ENCODE measurements around the gene LPAR1. TPM values are rescaled to one million over a fixed set of nuclear protein-coding genes. Genes with fewer than 3 reads are reported as not detected.

LPAR1 gene
- polyA plus RNA-seq, 3 donors = 15.1 to 18.1 (median 17.5) TPM

- H3K27me3 ChIP-seq (ENCODE audit: control insufficient read depth in 2 of 2, insufficient read depth in 2 of 2, low read length in 2 of 2) = no peaks in the 10 kb centered on the region
- intact Hi-C loops (cut with micrococcal nuclease) = no loop called here
- H3K79me2 ChIP-seq (ENCODE audit: insufficient read depth, low read length) = no peaks in the 10 kb centered on the region
- no peaks in the 10 kb centered on the region for H3K36me3 ChIP-seq (replicated peaks in 1 of 2; ENCODE audit: control insufficient read depth in 1 of 2, insufficient read depth in 2 of 2, low read length in 2 of 2)
- no peak overlapping the region for H3K9ac ChIP-seq (ENCODE audit: insufficient read depth, low read length, poor library complexity, severe bottlenecking)
- Mint-ChIP-seq H3K27me3 (ENCODE audit: low read depth in 3 of 3) (peaks cover 0 to 2% (median 2%) of the 10 kb centered on the region in 3 donors), H3K4me3 (no peak overlapping the region), H3K36me3 (peaks cover 0 to 5% of the 10 kb centered on the region in 2 donors), H3K27ac (no peak overlapping the region), H3K4me1 (no peaks in the 10 kb centered on the region), H3K9me3 (peaks cover 31 to 53% (median 46%) of the 10 kb centered on the region in 7 donors)
- TF ChIP-seq, protein P1, sequence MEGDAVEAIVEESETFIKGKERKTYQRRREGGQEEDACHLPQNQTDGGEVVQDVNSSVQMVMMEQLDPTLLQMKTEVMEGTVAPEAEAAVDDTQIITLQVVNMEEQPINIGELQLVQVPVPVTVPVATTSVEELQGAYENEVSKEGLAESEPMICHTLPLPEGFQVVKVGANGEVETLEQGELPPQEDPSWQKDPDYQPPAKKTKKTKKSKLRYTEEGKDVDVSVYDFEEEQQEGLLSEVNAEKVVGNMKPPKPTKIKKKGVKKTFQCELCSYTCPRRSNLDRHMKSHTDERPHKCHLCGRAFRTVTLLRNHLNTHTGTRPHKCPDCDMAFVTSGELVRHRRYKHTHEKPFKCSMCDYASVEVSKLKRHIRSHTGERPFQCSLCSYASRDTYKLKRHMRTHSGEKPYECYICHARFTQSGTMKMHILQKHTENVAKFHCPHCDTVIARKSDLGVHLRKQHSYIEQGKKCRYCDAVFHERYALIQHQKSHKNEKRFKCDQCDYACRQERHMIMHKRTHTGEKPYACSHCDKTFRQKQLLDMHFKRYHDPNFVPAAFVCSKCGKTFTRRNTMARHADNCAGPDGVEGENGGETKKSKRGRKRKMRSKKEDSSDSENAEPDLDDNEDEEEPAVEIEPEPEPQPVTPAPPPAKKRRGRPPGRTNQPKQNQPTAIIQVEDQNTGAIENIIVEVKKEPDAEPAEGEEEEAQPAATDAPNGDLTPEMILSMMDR (IDR thresholded peaks at IDR 0.05) = no peak
- H3K27ac ChIP-seq (ENCODE audit: low read depth in 1 of 2, low read length in 2 of 2) = no peak overlapping the region
- DNase-seq = no peak
- no peaks in the 10 kb centered on the region for H4K20me1 ChIP-seq (ENCODE audit: insufficient read depth, low read length)
- H3K4me1 ChIP-seq (ENCODE audit: control insufficient read depth in 1 of 2, insufficient read depth in 2 of 2, low read length in 2 of 2) = no peaks in the 10 kb centered on the region
- H3K9me3 ChIP-seq (replicated peaks in 1 of 2; ENCODE audit: control insufficient read depth in 1 of 2, insufficient read depth in 1 of 2, low read length in 2 of 2) = peaks cover 24 to 28% of the 10 kb centered on the region in 2 donors
- 83% methylated on average over 1 of the region's 3 CpGs for WGBS (ENCODE audit: insufficient coverage)
- no peak overlapping the region for H3K4me2 ChIP-seq (replicated peaks; ENCODE audit: extremely low read depth, low read length, poor library complexity, severe bottlenecking)
- no peak overlapping the region for H3K4me3 ChIP-seq (replicated peaks in 1 of 3; ENCODE audit: low read depth in 2 of 3, low read length in 3 of 3)
- no peak overlapping the region for H2AFZ ChIP-seq (ENCODE audit: insufficient read depth, low read depth, low read length, poor library complexity, severe bottlenecking)
These were observed 181.5 kb downstream of the LPAR1 start for GRCh38 chr9:110856772-110857171.

GRCh38 chr9:110850401-110851135 lies 187.7 kb downstream of the LPAR1 start:
- Histone ChIP-seq H4K20me1 (ENCODE audit: insufficient read depth, low read length) (no peaks in the 10 kb centered on the region), H3K4me3 (replicated peaks in 1 of 3; ENCODE audit: low read depth in 2 of 3, low read length in 3 of 3) (no peak overlapping the region), H3K79me2 (ENCODE audit: insufficient read depth, low read length) (no peaks in the 10 kb centered on the region), H3K36me3 (replicated peaks in 1 of 2; ENCODE audit: control insufficient read depth in 1 of 2, insufficient read depth in 2 of 2, low read length in 2 of 2) (no peaks in the 10 kb centered on the region), H3K9ac (ENCODE audit: insufficient read depth, low read length, poor library complexity, severe bottlenecking) (no peak overlapping the region), H3K4me2 (replicated peaks; ENCODE audit: extremely low read depth, low read length, poor library complexity, severe bottlenecking) (no peak overlapping the region), H3K27me3 (ENCODE audit: control insufficient read depth in 2 of 2, insufficient read depth in 2 of 2, low read length in 2 of 2) (no peaks in the 10 kb centered on the region), H3K4me1 (ENCODE audit: control insufficient read depth in 1 of 2, insufficient read depth in 2 of 2, low read length in 2 of 2) (peaks cover 0 to 7% of the 10 kb centered on the region in 2 donors), H2AFZ (ENCODE audit: insufficient read depth, low read depth, low read length, poor library complexity, severe bottlenecking) (no peak overlapping the region), H3K9me3 (replicated peaks in 1 of 2; ENCODE audit: control insufficient read depth in 1 of 2, insufficient read depth in 1 of 2, low read length in 2 of 2) (peaks cover 5 to 10% of the 10 kb centered on the region in 2 donors), H3K27ac (ENCODE audit: low read depth in 1 of 2, low read length in 2 of 2) (no peak overlapping the region)
- TF ChIP-seq, protein P1 (IDR thresholded peaks at IDR 0.05) = no peak
- H3K27ac Mint-ChIP-seq = no peak overlapping the region
- H3K4me3 Mint-ChIP-seq = no peak overlapping the region
- no CpG with 5 or more reads among the region's 6 CpGs for WGBS (ENCODE audit: insufficient coverage)
- DNase-seq = no peak
- H3K9me3 Mint-ChIP-seq = peaks cover 6 to 20% (median 11%) of the 10 kb centered on the region in 7 donors
- intact Hi-C loops (cut with micrococcal nuclease) = no loop called here
- peaks cover 0 to 2% (median 1%) of the 10 kb centered on the region in 3 donors for H3K27me3 Mint-ChIP-seq (ENCODE audit: low read depth in 3 of 3)
- H3K36me3 Mint-ChIP-seq = no peaks in the 10 kb centered on the region
- peaks cover 7% of the 10 kb centered on the region for H3K4me1 Mint-ChIP-seq
